Measurements from ENCODE around the gene TGFB2.
A peak's percentile ranks its signal among the peaks of the same experiment; 100 is the strongest.
"Not testable (repeated sequence)": the region's sequence is repeated elsewhere in the genome, so short reads cannot be mapped to it uniquely, and the experiment has no call there.

The TGFB2 gene

DNA sequence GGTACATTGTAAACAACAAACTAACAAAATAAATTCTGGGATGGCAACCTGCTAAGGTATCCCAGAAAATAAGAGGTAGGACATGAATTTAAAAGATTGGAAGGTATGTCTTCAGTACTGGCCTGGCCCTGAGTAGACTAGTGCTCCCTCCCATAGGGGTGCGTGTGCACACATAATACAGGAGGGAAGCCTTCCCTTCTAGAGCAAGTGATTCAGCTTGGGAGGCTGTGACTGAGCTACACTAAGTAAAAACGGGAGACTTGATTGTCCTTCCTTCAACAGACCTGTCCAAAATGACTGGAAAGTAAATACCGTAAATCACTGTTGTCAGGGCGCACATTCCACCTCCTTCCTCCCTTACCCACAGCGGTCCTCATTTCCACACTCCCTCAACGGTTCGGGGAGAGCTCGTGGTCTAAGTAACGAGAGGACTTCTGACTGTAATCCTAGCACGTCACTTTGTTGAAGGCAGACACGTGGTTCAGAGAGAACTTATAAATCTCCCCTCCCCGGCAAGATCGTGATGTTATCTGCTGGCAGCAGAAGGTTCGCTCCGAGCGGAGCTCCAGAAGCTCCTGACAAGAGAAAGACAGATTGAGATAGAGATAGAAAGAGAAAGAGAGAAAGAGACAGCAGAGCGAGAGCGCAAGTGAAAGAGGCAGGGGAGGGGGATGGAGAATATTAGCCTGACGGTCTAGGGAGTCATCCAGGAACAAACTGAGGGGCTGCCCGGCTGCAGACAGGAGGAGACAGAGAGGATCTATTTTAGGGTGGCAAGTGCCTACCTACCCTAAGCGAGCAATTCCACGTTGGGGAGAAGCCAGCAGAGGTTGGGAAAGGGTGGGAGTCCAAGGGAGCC is at the start of gene TGFB2:
TGFB2 (plus strand) TSS at position 523 of the 859 bp plus-strand sequence. CDS start 1,366 bp downstream, outside the sequence.
- no peak for DNase-seq

DNA sequence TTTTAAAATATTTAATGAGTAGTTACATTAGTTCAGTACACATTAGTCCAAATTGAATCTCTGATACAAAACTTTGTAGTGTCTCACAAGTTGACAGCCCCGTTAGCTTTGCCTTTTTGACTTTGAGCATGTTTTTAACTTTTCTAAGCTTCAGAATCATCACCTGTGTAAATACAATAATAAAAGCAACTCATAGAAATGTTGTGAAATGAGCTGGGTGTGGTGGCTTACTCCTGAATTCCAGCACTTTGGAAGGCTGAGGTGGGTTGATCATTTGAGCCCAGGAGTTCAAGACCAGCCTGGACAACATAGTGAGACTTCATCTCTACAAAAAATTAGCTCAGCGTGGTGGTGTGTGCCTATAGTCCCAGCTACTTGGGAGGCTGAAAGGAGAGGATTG is 49.0 kb upstream of the TGFB2 start:
- no peak for DNase-seq

DNA sequence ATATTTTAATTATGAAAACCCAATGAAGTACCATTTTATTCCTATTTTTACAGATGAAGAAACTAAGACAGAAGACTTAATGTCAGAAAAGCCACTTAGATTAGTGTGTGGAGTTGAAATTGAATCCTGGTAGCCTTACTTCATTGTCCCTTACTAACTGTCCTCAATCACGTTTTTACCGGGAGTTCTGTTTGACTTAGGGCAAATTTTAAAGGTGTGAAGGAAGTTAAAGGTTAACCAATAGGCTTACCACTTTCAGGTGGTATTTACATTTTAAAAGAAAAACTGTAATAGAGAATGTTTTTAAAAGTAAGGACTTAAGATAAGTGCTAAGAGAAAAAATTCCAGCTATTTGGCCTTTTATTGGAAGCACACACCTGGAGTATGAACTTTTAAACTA is 47.7 kb upstream of the TGFB2 start:
- no peak for DNase-seq

DNA sequence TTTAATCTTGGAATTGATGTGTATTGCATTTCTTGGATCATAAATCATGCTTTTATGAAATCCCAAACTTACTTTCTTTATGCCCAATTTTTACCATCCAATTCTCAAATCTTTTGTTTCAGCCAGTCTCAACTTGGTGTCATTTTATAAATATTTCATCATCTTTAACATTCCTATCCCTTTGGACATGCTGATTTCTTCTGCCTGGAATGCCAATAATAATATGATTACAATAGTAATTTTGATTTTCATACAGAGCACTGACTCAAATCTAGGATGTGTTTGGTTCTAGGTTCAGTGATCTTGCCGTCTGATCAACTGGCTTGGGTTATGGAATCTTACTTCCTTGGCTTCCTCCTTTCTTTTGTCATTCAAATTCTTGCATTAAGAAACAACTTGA is 47.3 kb upstream of the TGFB2 start:
- no peak for DNase-seq

DNA sequence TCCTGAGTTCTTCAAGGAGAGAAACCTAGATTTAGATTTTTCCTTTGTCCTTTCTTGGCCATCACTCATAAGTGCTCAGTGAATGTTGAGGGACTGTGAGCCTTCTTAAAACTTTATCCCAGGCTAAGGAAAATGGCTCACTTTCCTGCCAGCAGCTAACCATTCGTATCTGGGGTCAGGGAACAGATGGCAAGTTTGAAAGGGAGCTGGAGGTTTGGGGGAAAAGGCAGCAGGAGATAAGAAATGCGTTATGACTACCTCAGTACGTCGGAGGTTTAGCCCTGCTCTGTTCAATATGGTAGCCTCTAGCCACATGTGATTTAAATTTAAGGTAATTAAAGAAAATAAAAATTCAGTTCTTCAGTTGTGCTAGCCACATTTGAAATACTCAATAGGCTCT is 46.7 kb upstream of the TGFB2 start:
- DNase-seq, result no peak

DNA sequence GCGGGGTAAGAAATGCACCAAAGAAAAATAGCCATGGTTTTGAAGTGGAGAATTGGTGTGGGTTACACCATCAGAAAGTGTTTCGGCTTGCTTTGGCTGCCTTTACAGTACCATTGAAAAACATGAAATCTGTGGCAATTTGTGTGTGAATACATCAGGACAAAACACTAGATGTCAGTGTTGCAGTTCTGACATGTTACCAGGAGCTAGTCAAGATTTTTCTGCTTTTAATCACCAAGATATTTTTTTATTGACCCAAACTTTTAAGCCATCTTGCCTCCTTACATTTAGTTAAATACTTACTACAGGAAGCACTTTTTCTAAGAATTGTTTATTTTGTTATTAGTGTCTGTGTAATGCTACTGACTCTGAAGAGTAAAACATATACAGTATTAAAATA is 45.7 kb upstream of the TGFB2 start:
- peak; percentile 23 for DNase-seq

DNA sequence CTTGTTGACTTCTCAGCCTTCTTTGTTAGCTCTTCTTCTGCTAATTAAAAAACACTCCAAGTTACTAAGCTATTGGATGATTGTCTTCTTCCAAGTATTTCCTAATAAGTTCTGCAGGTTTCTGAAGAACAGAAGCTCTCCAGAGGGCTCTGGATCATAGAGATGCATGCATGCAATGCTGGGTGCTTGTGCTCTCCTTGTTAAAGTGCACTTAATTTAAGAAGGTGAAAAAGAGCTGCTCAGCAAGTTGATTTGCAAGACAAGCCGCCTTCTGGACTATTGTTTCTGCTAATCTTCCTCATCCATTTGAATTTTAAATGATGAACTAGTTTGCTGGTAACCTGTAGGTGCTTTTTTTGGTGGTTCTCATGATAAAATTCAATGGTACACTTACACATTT is 43.9 kb upstream of the TGFB2 start:
- DNase-seq, result no peak

DNA sequence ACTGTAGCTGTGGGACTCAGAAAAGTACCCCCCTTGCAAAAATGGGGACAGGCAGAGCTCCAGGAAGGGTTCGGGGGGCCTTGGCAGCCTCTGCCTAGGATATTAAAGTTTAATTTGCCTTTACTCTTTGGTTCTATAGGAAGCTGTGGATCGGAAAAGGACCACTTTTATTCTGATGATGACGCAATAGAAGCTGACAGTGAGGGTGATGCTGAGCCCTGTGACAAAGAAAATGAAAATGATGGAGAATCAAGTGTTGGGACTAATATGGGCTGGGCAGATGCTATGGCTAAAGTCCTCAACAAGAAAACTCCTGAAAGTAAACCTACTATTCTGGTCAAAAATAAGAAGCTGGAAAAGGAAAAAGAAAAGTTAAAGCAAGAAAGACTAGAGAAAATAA is 43.0 kb upstream of the TGFB2 start:
- no peak for DNase-seq

DNA sequence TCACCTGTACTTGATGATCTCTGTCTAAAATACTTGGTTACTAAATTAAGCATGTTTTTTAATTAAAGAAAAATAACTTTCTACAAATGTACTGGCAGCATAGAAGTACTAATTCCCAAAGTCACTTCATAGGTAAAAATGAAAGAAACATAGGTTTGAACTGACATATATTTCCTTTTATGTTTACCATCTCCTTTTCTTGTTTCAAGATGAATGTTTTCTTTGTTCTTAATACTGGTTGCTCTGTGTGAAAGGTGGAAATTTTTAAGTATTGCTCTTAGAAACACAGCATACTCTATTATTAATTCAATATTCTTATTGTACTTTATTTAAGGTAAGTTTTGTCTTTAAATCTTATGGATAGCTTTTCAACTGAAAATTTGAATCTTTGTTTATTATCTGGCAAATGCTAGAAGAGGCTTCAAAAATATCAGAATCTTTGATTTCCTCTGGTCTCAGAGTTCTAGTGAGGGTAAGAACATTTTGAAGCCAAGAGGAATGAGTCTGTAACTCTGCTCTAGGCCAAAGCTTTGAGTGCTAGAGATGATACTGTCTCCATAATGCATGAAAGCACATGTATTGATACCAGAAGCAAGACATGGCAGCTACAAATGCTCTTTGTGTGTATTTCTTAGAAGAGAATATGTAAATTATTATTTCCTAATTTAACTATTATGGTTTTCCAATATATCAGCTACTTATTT is 41.8 kb upstream of the TGFB2 start:
- DNase-seq, result no peak

DNA sequence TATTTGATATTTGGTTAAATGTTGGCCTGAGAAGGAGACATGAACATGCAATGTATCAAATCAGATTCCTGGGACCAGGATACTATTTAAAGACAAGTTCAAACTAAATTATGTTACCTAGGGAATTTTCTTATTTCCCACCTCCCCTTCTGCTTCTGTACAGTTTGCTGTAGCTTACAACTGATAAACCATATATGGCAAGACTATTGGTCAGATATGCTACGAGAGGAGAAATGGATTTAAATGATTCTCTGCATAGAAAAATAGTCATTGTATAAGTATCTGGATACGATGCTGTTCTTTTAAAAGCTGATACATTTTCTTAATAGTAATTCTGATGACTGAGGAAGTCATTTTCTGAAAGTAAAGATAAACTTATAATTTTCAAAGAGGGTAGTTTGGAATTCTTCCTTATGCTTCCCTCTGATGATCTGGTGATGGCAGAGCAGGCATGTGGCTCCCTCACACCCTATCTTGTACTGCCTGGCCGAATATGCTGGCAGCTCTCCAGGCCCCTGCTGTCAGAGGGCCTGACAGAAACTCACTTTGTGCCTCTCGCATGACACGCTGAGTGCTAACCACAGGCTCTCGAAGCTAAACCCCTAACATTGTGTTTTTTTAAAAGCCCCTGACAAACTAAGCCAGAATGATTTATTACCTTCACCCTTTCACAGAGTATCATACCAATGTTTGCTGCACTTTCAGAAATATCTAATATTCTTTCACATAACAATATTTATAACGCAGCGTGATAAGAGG is 40.7 kb upstream of the TGFB2 start:
- DNase-seq, result peak; percentile 18

DNA sequence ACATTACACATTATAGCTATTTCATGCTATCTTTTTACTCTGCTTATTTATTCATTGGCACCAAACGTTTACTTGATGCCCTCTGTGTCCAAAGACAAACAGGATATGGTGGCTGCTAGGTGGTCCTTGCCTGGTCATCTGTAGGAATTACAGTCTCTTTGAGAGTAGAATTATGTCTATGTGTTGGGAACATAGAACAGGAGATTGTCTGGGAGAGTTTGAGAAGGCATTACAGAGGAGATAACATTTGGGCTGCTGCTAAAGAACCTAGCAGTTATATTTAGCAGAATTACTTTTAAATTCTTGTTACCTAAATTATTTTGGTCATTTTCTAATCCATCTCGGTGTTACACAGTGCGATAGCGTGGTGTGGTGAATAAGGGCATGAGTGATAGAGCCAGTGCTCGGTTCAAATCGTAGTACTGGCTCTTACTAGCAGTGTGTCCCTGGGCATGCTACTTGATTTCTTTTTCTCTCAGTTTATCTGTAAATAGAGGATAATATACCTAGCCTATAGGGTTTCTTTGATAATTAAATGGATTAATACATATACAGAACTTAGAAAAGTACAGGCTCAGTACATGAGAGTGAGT is 39.6 kb upstream of the TGFB2 start:
- DNase-seq, result no peak

DNA sequence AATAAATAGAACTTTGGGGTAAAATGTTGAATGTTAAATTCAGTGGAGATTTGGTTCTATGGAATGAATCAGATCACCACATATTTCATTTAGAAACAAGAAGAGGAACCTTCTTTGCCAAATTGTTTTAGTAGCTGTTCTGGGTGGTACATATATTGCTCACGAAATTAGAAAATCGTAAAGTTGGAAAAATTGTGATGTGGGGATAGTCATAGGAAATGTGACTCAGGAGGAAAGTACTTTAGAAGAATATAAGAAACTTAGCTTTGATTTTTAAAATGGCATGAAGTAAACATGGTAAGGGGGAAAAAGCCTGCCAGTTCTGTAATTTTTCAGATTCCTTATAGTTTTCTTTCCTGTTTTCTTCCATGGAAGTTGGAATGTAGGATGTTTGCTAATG is 32.6 kb upstream of the TGFB2 start:
- no peak for DNase-seq

DNA sequence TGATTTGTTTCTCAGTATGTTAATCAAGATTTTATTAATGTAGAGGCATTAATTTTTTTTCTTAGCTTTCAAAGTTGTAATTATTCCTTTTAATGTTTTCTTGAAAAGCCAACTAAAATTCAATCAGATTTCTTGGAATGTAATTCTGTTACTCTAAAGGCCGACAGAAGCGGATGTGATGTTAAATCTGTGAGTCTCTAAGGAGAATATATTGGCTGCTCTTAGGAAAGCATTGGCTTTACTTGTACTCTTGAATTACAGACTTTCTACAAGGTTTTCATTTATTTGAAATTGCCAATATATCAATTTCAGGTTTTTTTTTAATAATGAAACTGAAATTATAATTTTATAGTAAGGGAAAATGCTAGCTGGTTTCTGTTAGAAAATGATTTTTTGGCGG is 30.8 kb upstream of the TGFB2 start:
- DNase-seq, result no peak

DNA sequence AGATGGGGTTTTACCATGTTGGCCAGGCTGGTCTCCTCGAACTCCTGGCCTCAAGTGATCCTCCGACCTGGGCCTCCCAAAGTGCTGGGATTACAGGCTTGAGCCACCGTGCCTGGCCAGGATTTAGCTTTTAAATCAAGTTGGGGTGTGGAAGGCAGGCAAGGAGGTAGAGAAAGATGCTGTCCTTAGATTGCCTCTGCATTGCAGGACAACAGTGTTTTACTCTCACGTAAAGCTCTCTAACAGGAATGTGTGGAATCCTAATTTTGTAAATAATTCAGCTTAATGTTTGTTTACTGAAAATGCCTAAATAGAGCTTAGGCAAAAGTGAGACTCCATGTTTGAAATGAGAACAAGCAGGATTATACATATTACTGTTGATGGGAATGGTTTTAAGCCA is 29.5 kb upstream of the TGFB2 start:
- no peak for DNase-seq

DNA sequence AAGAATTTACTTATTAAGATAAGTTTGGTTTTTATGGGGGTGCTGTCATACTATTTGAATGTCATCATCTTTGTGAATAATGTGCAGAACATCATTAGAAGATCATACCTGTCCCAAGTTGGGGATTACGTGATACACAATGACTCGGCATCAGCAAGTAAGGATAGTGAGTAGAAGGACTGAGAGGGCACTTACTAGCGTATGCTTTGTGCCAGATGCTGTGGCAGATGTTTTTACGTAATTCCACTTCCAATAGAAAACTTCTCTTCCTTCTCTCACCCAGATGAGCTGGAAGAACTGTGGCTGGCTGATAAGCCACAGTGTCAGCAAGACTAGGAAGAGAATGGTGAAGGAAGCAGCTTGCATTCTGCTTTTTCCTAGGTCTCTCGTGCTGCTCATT is 28.1 kb upstream of the TGFB2 start:
- no peak for DNase-seq

DNA sequence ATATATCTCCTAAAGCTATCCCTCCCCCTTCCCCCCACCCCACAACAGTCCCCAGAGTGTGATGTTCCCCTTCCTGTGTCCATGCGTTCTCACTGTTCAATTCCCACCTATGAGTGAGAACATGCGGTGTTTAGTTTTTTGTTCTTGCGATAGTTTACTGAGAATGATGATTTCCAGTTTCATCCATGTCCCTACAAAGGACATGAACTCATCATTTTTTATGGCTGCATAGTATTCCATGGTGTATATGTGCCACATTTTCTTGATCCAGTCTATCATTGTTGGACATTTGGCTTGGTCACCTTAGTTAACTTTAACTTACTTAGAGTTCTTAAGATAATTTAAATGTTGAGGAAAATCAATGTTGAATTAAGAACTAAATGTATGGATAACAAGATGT is 25.0 kb upstream of the TGFB2 start:
- not testable (repeated sequence) for DNase-seq

DNA sequence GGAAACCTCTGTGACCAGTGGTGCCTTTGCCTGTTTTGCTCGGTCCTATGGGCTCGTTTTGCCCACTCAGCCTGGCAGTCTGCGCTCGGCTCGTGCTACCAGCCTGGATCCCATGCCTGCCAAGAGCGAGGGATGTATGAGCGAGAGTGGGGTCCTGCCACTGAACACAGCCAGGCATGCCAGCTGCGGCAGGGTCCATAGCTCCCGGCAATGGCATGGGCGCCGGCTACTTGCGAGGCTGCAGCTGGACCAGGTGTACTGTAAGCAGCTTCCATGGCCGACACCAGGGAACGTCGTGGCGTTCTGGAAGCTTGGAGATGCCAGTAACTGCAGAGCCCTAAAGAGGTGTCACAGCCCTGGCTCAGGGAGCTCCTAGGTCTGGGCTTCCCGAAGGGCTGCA is 22.4 kb upstream of the TGFB2 start:
- DNase-seq, result no peak

DNA sequence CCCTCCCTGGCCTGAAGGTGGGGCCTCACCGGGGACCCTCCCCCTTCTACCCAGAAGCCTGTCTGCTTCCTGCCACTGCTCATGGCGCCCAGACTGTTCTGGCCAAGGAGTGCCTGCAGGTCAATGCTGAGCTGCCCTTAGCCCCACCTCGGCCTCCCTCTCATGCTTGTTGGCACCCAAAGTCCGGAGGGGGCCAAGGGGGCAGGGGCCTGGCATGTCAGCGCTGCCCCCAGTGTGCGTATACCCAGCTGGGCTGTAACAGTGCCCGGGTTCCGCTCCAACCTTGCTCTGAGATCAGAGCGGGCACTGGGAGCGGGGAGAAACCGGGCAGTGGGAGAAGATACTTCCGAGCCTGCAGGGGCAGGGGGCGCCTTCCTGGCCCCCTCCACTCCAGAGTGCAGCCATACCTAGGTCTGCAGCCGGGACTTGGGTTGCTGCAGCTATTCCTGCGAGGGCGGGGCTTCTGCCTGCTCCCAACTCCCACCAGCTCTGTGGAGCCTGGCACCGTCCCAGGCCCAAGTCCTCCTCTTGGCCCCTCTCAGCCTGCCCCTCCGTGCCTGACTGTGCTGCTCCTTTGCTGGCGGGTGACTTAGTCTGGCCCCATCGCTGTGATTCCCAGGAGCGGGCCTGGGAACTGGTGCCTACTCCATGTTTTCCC is 21.4 kb upstream of the TGFB2 start:
- no peak for DNase-seq

DNA sequence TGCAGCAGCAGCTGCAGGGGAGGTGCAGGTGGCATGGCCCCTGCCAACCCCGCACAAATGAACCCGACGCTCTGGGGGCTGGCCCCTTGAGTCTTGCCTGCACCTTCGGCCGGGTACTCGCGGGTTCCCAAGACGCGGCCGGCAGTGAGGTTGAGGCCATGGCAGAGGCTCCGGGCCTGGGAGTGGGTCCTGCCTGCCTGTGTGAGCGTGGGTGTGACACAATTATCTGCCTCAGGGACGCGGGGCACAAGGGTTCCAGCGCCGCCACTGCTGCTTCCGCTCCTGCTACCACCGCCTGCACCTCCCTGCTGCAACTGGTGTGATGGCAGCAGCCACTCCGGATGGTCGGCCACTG is 20.9 kb upstream of the TGFB2 start:
- DNase-seq, result no peak

DNA sequence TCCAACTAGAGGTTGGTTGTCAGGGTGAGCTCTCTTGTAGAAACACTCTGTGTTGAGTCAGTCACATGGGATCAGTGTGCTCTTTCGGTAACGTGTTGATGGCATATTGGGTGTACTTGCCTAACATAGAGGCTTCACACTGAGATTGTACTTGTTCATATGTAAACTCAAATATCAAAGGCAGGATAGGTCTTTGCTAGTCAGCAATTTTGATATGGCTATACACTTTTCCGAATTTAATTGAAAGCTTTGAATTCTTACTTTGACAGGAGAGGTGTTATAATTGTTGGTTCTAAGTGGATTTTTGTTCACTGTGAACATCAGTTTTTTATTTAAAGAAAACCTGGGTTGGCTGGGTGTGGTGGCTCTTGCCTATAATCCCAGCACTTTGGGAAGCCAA is 16.4 kb upstream of the TGFB2 start:
- DNase-seq, result no peak

DNA sequence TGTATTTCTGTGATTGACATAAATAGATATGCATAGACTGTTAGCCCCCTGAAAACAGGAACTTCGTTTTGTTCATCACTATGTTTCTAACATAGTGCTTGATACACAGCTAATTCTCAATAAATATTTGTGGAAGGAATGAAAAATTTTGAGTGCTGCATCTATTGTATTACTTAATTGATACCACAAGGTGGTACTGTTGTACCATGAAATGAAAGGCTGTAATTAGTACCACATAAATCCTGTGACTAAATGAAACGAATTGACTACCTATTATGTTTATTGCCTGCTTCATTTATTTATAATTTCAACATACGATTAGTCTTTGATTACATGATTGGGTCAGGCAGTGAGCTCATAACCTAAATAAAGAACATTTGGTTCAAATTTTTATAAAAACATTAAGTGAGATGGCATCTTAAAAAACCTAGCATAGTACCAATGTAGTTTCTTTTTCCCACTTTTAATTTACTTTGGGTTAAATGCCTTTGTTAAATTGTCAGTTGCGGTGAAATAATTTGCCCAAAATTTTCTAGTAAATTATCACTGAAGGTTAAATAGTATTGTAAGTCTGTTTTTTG is 15.0 kb upstream of the TGFB2 start:
- DNase-seq, result peak; percentile 8

DNA sequence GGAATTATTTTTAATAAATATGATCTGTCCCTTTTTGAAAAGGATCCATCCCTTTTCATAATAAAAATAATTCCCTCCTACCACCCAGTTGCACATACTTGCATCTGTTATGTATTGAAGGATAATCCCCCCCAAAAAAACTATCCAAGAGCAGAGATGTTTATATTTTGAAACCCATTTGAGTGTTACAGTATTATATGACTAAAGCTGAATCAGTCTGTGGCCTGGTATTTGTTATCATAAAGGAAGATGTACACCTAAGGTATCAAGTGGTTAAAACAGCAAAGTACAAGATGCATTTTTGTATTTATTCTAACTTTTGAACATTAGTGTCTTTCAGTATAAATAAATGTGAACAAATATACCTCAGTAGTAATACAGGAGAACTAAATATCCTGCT is 12.7 kb upstream of the TGFB2 start:
- DNase-seq, result no peak

DNA sequence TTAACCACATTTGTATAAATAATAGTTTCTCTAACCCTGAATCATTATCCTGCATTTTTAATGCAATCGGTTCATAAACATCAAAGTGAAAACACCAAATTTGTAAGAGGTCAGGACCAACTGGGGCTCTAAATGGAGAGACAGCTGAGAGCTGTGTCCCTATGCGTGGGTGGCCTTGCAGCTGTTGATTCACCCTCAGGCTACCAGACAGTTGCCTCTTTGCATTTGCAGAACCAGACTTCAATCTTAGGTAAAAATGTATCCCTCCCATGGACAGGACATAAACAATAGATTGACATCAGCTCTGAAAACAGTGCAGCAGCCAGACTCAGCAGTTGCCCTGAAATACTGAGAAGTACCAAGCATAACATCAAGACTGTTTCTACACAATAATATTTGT is 8.8 kb upstream of the TGFB2 start:
- DNase-seq, result no peak

Data from NCI-H446 treated with DMSO at 0.1 percent for 48 hours (cell line).